ENCODE results near the gene GYPC.
"Not testable (repeated sequence)": the region's sequence is repeated elsewhere in the genome, so short reads cannot be mapped to it uniquely, and the experiment has no call there.

Gene GYPC

GRCh38 chr2:126671488-126671887 is 15.5 kb downstream of the GYPC start:
- DNase-seq (ENCODE audit: low spot score) = no peak

GRCh38 chr2:126672980-126673605 is 17.1 kb downstream of the GYPC start:
- DNase-seq (ENCODE audit: low spot score) = no peak

GRCh38 chr2:126674075-126674744 is 18.3 kb downstream of the GYPC start:
- DNase-seq (ENCODE audit: low spot score) = no peak

DNA sequence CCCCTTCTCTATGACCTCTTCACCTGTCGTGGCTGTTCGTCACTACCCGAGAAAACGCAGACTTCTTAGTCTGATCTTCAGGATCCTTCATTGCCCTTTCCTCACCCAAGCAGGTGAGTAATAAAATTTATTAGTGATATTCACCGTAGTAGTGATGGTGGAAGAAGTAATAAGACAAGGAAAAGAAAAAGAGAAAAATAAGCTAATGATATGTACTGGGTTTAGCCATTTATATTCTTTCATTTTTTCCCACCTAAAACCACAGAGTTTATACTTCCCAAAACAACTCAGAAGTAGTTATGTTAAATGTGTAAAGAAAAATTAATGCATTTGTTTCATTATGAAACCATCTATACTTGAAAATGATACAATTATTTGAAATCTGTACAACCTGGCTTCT is 19.7 kb downstream of the GYPC start:
- DNase-seq (ENCODE audit: low spot score) = no peak

- no peak for DNase-seq (ENCODE audit: low spot score)
Measured at GRCh38 chr2:126676221-126677175, 20.5 kb downstream of the GYPC start.

DNA sequence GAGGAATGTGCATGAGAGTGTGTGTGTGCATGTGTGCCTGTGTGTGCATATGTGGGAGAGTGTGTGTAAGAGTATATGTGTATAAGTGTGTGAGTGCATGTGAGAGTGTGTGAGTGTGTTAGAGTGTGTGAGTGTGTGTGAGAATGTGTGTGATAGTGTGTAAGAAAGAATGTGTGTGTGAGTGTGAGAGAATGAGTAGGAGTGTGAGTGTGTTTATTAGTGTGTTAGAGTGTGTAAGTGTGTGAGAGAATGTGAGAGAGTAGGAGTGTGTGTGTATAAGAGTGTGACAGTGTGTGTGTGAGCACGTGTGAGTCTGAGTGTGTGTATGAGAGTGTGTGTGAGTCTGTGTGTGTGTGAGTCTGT is 21.2 kb downstream of the GYPC start:
- no peak for DNase-seq (ENCODE audit: low spot score)

DNA sequence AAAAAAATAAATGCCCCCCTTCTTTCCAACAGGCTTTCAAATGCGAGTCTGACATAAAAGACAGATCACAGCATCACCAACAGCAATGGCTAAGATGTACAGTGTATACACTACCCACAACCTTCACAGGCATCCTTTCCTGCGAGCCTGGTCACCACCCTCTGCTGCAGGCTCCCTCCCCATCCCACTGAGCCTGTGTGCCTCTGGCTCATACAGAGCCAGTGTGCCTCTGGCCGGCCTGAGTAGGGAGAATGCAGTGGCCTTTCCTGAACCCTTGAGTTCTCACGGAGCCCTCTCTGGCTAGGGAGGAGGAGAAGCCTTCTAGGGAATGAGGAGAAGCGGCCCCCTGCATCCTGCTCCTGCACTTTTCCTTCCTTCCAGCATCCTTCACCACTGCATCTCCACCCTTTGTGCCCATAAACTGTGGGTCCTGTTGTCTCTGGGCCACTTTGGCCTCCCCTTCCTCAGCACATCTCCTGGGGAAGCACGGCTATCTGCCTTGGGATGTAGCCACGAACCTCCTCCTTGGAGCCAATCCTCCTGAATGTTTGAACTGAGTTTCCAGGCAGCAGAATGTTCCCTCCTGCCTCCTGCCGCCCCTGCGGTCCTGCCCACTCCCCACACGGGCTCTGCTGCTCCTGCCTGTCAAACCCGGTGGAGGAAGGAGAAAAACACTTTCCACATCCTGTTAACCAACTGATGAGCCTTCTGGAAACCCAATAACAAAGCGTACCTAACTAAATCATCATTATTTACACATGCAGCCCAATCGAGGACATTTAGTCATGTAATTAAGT is 22.5 kb downstream of the GYPC start:
- no peak for DNase-seq (ENCODE audit: low spot score)

DNA sequence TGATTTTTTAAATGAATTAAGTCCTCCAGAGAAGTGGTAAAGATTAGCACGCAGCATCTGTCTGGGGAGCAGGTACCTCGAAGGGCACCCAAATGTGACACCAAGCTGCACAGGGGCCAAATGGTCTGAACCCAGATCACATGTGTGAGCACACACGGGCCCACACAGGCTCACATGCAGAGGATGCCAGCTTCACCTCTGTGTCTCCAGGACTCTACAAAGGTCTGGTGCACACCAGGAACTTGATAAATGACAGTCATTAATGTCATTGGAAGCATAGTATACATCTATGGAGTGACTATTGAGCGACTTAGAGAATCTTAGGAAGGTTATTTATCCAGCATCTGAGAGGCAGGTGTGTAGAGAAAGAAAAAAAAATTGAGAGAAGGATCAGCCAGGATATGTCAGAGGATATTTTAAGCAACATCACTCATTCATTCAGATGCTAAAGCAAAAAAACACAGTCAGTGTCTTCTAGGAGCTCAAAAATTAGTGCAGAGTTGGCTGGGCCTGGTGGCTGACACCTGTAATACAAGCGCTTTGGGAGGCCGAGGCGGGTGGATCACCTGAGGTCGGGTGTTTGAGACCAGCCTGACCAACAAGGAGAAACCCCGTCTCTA is 23.2 kb downstream of the GYPC start:
- DNase-seq (ENCODE audit: low spot score) = no peak

- DNase-seq (ENCODE audit: low spot score) = no peak
Measured at GRCh38 chr2:126681505-126681904, 25.5 kb downstream of the GYPC start.

DNA sequence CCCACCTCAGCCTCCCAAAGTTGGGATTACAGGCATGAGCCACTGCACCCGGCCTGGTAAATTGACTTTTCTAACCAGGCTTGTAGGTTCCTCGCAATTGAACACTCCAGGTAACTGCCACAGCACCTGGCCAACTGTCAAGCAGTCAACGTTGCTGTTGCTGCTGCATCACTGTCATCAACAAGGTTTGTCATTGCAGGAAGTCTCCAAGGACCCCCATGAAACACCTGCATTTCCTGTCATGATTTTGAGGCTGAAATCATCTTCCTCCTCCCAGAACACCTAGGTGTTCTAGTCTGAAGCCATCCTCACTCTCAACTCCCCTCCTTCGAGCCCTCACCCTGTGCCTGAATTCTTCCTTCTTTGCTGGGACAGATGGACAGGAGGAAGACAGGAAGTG is 29.7 kb downstream of the GYPC start:
- no peak for DNase-seq (ENCODE audit: low spot score)

DNA sequence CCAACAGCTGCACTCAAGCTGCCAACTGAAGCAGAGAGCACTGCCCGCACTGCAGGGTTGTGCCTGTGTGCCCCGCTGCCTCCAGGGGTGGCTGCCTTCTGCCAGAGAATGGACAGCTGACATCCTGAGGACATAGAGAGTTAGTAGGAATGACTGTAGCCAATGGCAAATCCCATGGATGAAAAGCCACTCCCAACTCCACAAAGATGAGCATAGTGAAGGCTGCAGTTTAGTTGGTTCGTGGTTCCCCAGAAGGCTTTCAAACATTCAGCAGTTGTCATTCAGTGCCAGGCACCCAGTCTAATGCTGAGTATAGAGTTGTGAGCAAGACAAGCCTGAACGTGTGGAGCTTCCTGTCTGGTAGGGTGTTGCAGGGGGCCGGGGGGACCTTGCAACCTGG is 30.3 kb downstream of the GYPC start:
- no peak for DNase-seq (ENCODE audit: low spot score)

- DNase-seq (ENCODE audit: low spot score) = peak; percentile 55
Measured at GRCh38 chr2:126686841-126687485, 31.0 kb downstream of the GYPC start.

DNA sequence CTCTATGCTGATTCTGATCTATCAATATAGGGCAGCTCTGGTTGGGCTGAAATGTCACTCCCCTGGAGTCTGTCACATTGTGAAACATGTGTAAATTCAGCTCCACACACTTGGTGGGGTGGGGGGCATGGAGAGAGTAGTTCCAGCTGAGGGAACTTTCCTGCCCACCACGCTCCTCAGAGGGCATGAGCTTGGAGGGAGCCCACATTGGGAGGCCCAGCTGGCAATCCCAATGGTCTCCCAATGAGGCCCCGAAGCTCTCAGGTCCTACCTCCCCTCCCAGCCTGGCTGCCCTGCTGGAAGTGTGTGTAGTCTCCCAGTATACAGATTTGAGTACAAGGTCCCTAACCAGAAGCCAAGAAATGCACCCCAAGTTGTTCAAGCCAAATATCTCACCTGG is 31.5 kb downstream of the GYPC start:
- no peak for DNase-seq (ENCODE audit: low spot score)

DNA sequence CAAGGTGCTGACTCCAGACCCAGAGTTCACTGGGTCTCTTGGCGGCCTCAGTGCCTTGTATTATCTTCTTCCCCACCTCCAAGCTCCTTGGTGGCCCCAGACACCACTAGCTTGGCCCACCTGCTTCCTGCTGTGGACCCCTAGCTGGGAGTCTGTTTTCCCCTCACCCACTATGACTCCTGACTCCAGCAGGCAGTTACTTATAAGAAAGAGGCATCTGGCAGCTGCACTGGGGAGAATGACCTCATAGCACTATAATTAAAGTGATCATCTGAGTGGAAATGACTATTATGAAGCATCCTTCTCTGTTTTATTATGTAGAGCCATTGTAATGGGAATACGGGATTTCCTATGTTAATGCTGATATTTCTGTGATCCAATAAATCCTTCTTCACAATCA is 32.6 kb downstream of the GYPC start:
- peak; percentile 46 for DNase-seq (ENCODE audit: low spot score)

DNA sequence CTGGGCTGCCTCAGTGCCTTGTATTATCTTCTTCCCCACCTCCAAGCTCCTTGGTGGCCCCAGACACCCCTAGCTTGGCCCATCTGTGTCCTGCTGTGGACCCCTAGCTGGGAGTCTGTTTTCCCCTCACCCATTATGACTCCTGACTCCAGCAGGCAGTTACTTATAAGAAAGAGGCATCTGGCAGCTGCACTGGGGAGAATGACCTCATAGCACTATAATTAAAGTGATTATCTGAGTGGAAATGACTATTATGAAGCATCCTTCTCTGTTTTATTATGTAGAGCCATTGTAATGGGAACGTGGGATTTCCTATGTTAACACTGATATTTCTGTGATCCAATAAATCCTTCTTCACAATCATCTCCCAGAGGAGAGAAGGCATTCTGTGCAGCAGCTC is 36.3 kb downstream of the GYPC start:
- not testable (repeated sequence) for DNase-seq (ENCODE audit: low spot score)

DNA sequence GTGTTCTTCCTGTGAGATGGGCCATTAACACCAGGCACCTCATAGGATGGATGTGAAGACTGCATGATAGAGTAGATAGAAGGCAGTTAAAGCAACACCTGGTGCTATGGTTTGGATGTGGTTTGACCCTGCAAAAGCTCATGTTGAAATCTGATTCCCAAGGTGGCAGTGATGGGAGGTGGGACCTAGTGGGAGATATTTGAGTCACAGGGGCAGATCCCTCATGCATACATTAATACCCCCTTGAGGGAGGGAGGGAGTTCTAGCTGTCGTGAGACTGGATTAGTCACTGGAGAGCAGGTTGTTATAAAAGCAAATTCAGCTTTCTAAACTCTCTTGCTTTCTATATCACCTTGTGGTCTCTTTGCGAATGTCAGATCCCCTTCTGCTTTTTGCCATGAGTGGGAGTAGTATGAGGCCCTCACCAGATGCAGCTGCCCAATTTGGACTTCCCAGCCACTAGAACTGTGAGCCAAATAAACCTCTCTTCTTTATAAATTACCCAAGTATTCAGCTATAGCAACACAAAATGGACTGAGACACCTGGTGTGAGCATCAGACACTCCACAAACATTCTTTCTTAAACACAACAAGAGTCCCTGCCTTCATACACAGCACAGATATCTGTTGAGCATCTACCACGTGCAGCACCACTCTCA is 37.1 kb downstream of the GYPC start:
- not testable (repeated sequence) for DNase-seq (ENCODE audit: low spot score)

GRCh38 chr2:126696644-126697520 is 40.9 kb downstream of the GYPC start:
- no peak for DNase-seq (ENCODE audit: low spot score)

GRCh38 chr2:126698376-126698775 is 42.4 kb downstream of the GYPC start:
- DNase-seq (ENCODE audit: low spot score) = no peak

- DNase-seq (ENCODE audit: low spot score) = no peak
Measured at GRCh38 chr2:126699018-126699417, 43.1 kb downstream of the GYPC start.

Measured in kidney capillary endothelial cell (primary cell).